ENCODE data around the gene WASHC2C. TPM values are rescaled to one million over a fixed set of nuclear protein-coding genes. Genes with fewer than 3 reads are reported as not detected.
"Not testable (repeated sequence)": the region's sequence is repeated elsewhere in the genome, so short reads cannot be mapped to it uniquely, and the experiment has no call there.

Gene WASHC2C
- total and polyA plus RNA-seq, 2 experiments from 2014 or later, result 22.5 to 22.9 TPM

- H3K4me3 ChIP-seq; H3K4me1 ChIP-seq (ENCODE audit: low read depth); H3K9me3 ChIP-seq (ENCODE audit: low read depth); DNase-seq (ENCODE audit: low read depth in 1 of 2, low spot score in 1 of 2); H3K27me3 ChIP-seq; H3K27ac ChIP-seq; H3K36me3 ChIP-seq: not testable (repeated sequence)
These were observed 25.1 kb downstream of the WASHC2C start for GRCh38 chr10:45752210-45752609.

DNA sequence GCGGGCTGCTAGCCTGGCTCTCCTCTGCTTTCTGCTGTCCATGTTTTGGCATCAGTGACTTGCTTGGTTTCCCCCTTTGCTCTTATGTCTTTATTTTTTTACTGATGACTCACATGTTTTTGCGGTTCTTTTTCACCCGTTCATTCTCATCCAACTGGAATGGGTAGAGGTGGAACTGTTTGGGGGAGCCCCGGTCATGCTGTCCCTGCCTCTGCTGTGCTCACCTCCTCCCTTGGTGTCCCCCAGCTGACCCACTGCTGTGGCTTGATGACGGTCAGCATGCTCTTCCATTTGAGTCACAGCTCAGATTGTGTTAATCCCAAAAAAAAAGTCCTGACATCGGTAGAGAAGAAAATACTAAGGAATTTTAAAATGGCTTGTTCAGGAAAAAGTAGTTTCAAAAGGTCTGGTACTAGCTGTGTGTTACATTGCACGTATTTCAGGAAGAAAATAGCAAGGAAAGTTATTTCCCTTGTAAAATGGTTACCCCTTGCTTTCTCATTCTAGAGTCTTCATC, 27.0 kb downstream of the WASHC2C start:
- H3K27me3 ChIP-seq; H3K9me3 ChIP-seq (ENCODE audit: low read depth); H3K36me3 ChIP-seq; H3K4me1 ChIP-seq (ENCODE audit: low read depth); DNase-seq (ENCODE audit: low read depth in 1 of 2, low spot score in 1 of 2); H3K27ac ChIP-seq; H3K4me3 ChIP-seq: not testable (repeated sequence)

- not testable (repeated sequence) for H3K27ac ChIP-seq; H3K4me3 ChIP-seq; H3K4me1 ChIP-seq (ENCODE audit: low read depth); H3K27me3 ChIP-seq; H3K9me3 ChIP-seq (ENCODE audit: low read depth); H3K36me3 ChIP-seq; DNase-seq (ENCODE audit: low read depth in 1 of 2, low spot score in 1 of 2)
These were observed 28.0 kb downstream of the WASHC2C start for GRCh38 chr10:45755083-45755482.

DNA sequence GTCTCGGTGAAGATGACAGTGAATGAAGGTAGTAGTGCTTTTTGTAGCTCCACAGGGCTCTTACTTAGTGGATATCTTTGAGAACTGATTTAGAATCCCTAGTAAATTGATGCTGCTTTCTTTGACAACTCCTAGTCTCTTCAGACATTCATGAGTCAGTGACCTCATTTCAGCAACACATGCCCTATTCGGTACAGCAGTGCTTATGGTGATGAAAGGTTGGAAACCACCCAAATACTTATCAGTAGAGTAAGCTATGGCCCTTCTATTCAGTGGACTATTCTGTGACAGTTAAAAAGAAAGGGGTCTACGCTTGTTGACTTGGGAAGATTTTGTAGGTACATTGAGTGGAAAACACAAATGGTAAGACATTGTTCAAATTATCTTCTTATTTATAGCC, 29.0 kb downstream of the WASHC2C start:
- not testable (repeated sequence) for H3K4me3 ChIP-seq; H3K27me3 ChIP-seq; H3K4me1 ChIP-seq (ENCODE audit: low read depth); H3K9me3 ChIP-seq (ENCODE audit: low read depth); DNase-seq (ENCODE audit: low read depth in 1 of 2, low spot score in 1 of 2); H3K27ac ChIP-seq; H3K36me3 ChIP-seq

GRCh38 chr10:45757661-45758396, 30.8 kb downstream of the WASHC2C start:
- not testable (repeated sequence) for H3K27me3 ChIP-seq; H3K4me1 ChIP-seq (ENCODE audit: low read depth); H3K27ac ChIP-seq; DNase-seq (ENCODE audit: low read depth in 1 of 2, low spot score in 1 of 2); H3K36me3 ChIP-seq; H3K4me3 ChIP-seq; H3K9me3 ChIP-seq (ENCODE audit: low read depth)

- H3K27me3 ChIP-seq; H3K4me1 ChIP-seq (ENCODE audit: low read depth); H3K27ac ChIP-seq; H3K9me3 ChIP-seq (ENCODE audit: low read depth); DNase-seq (ENCODE audit: low read depth in 1 of 2, low spot score in 1 of 2); H3K4me3 ChIP-seq; H3K36me3 ChIP-seq: not testable (repeated sequence)
These were observed 34.6 kb downstream of the WASHC2C start for GRCh38 chr10:45761622-45762021.

GRCh38 chr10:45763037-45763436, 36.0 kb downstream of the WASHC2C start:
- H3K4me3 ChIP-seq; H3K4me1 ChIP-seq (ENCODE audit: low read depth); H3K9me3 ChIP-seq (ENCODE audit: low read depth); H3K36me3 ChIP-seq; H3K27ac ChIP-seq; H3K27me3 ChIP-seq; DNase-seq (ENCODE audit: low read depth in 1 of 2, low spot score in 1 of 2): not testable (repeated sequence)

GRCh38 chr10:45768334-45768733, 41.3 kb downstream of the WASHC2C start:
- not testable (repeated sequence) for DNase-seq (ENCODE audit: low read depth in 1 of 2, low spot score in 1 of 2); H3K9me3 ChIP-seq (ENCODE audit: low read depth)

DNA sequence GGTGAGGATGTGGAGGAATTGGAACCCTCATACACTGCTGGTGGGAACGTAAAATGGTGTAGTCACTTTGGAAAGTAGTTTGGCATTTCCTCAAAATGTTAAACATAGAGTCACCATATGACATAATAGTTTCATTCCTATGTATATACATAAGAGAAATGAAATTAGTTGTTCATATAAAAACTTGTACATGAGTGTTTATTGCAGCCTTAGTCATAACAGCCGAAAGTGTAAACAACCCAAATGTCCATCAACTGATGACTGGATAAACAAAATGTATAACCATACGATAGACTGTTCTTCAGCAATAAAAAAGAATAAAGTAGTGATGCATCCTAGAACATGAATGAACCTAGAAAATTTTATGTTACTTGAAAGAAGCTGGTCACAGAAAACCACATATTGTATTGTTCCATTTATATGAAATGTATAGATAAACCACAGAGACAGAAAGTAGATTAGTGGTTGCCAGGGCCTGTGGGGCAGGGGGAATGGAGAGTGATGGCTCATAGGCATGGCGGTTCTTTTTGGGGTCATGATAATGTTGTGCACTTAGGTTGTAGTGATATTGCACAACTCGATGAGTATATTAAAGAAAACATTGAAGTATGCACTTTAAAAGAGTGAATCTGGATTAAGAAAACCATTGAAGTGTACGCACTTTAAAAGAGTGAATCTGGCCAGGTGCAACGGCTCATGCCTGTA, 44.8 kb downstream of the WASHC2C start:
- not testable (repeated sequence) for H3K27me3 ChIP-seq; H3K4me1 ChIP-seq (ENCODE audit: low read depth); H3K4me3 ChIP-seq; DNase-seq (ENCODE audit: low read depth in 1 of 2, low spot score in 1 of 2); H3K36me3 ChIP-seq; H3K27ac ChIP-seq; H3K9me3 ChIP-seq (ENCODE audit: low read depth)

More at GRCh38 chr10:45768334-45768733, 41.3 kb downstream of the WASHC2C start:
- H3K4me1 ChIP-seq (ENCODE audit: low read depth); H3K4me3 ChIP-seq; H3K36me3 ChIP-seq; H3K27me3 ChIP-seq; H3K27ac ChIP-seq: not testable (repeated sequence)

- not testable (repeated sequence) for H3K4me3 ChIP-seq; H3K27ac ChIP-seq; H3K4me1 ChIP-seq (ENCODE audit: low read depth); H3K9me3 ChIP-seq (ENCODE audit: low read depth); H3K36me3 ChIP-seq; H3K27me3 ChIP-seq; DNase-seq (ENCODE audit: low read depth in 1 of 2, low spot score in 1 of 2)
These were observed 59.2 kb downstream of the WASHC2C start for GRCh38 chr10:45786217-45786616.

DNA sequence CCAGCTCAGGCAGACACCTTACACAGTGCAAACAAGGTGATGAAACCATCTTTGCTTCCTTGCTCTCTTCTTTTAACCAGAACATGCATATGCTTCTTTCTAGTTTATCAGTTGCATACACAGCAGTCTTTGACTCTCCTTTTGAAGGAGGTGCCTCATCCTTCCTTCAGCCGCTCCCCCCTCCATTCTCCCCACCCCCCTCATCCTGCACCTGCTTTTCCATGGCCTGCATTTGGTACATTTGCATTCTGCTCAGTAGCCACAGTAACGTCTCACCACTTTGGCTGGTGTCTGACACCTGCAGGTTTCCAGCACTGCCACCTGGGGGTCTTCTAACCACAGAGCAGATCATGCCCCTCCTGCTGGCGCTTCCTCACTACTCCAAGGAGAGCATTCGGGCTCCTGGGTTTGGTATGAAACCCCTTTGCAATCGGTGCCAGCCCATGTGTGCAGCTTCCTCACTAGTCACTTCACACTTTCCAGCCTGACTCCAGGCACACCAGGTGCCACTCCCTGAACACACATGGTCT, 60.2 kb downstream of the WASHC2C start:
- not testable (repeated sequence) for H3K4me3 ChIP-seq; H3K9me3 ChIP-seq (ENCODE audit: low read depth); H3K36me3 ChIP-seq; DNase-seq (ENCODE audit: low read depth in 1 of 2, low spot score in 1 of 2); H3K4me1 ChIP-seq (ENCODE audit: low read depth); H3K27ac ChIP-seq; H3K27me3 ChIP-seq

GRCh38 chr10:45789991-45790390, 62.9 kb downstream of the WASHC2C start:
- H3K9me3 ChIP-seq (ENCODE audit: low read depth); H3K27ac ChIP-seq; H3K27me3 ChIP-seq; H3K4me1 ChIP-seq (ENCODE audit: low read depth); H3K36me3 ChIP-seq; H3K4me3 ChIP-seq; DNase-seq (ENCODE audit: low read depth in 1 of 2, low spot score in 1 of 2): not testable (repeated sequence)

- not testable (repeated sequence) for H3K36me3 ChIP-seq; H3K27ac ChIP-seq; H3K27me3 ChIP-seq; H3K4me1 ChIP-seq (ENCODE audit: low read depth); H3K4me3 ChIP-seq; DNase-seq (ENCODE audit: low read depth in 1 of 2, low spot score in 1 of 2); H3K9me3 ChIP-seq (ENCODE audit: low read depth)
These were observed 63.8 kb downstream of the WASHC2C start for GRCh38 chr10:45790694-45791426.

DNA sequence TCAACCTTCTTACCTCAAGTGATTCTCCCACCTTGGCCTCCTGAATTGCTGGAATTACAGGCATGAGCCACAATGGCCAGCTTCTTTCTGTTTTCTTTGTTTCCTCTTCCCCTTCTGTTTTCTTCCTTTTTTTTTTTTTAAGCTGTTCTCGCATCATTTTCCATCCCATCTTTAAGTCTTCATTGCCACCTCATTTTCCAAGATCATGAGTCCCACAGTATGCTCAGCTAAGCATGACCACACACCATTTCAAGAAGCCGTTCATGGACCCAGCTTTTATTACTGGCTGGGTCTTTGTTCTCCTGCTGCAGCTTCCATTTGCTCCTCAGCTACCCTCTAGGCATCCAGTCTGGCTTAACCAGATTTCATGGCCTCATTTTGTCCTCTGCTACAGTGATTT, 67.7 kb downstream of the WASHC2C start:
- not testable (repeated sequence) for H3K4me3 ChIP-seq; H3K27me3 ChIP-seq; H3K36me3 ChIP-seq; H3K4me1 ChIP-seq (ENCODE audit: low read depth); H3K27ac ChIP-seq; H3K9me3 ChIP-seq (ENCODE audit: low read depth); DNase-seq (ENCODE audit: low read depth in 1 of 2, low spot score in 1 of 2)

Data from cardiac muscle cell (in vitro differentiated cells and primary cell).